ENCODE measurements around the gene NEK9.

Gene NEK9

GRCh38 chr14:75107186-75107585, 19.7 kb downstream of the NEK9 start:
- TF ChIP-seq, protein P1, sequence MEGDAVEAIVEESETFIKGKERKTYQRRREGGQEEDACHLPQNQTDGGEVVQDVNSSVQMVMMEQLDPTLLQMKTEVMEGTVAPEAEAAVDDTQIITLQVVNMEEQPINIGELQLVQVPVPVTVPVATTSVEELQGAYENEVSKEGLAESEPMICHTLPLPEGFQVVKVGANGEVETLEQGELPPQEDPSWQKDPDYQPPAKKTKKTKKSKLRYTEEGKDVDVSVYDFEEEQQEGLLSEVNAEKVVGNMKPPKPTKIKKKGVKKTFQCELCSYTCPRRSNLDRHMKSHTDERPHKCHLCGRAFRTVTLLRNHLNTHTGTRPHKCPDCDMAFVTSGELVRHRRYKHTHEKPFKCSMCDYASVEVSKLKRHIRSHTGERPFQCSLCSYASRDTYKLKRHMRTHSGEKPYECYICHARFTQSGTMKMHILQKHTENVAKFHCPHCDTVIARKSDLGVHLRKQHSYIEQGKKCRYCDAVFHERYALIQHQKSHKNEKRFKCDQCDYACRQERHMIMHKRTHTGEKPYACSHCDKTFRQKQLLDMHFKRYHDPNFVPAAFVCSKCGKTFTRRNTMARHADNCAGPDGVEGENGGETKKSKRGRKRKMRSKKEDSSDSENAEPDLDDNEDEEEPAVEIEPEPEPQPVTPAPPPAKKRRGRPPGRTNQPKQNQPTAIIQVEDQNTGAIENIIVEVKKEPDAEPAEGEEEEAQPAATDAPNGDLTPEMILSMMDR (conservative IDR thresholded peaks at IDR 0.05; ENCODE audit: low read depth, low read length) = no peak
- H3K79me2 ChIP-seq (ENCODE audit: insufficient read depth, low read depth) = no peaks in the 10 kb centered on the region
- H3K4me2 ChIP-seq = no peak overlapping the region
- H3K9ac ChIP-seq = no peak overlapping the region
- H2AFZ ChIP-seq (ENCODE audit: low read depth) = no peak overlapping the region
- H3K4me1 ChIP-seq (ENCODE audit: low read depth, poor library complexity, severe bottlenecking) = no peaks in the 10 kb centered on the region
- no peaks in the 10 kb centered on the region for H3K27me3 ChIP-seq (ENCODE audit: insufficient read depth, low read depth)
- no peaks in the 10 kb centered on the region for H3K36me3 ChIP-seq (ENCODE audit: insufficient read depth)
- H3K4me3 ChIP-seq (IDR thresholded peaks at IDR 0.05; ENCODE audit: insufficient read depth, low read depth, low read length) = no peak overlapping the region
- no peak overlapping the region for H3K27ac ChIP-seq
- no peaks in the 10 kb centered on the region for H4K20me1 ChIP-seq (ENCODE audit: insufficient read depth)

DNA sequence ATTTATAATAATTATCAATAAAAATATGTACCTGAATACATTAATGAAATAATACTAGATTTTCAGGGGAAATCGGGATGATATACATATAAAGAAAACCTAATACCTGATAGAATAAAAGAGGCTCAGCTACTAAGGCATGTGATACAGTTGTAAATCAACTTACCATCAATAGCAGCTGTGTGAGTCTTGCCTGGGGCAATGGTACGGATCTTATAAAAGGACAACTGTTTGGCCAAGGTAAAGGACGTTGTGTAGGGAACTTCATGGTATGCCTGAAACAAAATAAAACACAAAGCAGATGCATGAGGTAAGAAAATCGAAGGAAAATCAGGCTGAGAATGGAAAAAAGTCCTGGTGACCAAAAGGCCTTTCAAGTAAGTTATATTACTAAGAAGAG, 25.4 kb downstream of the NEK9 start:
- H2AFZ ChIP-seq (ENCODE audit: low read depth) = no peak overlapping the region

GRCh38 chr14:75098682-75099081, 28.2 kb downstream of the NEK9 start:
- H3K36me3 ChIP-seq (ENCODE audit: insufficient read depth) = no peaks in the 10 kb centered on the region
- TF ChIP-seq, protein P1 (conservative IDR thresholded peaks at IDR 0.05; ENCODE audit: low read depth, low read length) = no peak

More for the DNA sequence above, 25.4 kb downstream of the NEK9 start:
- Histone ChIP-seq H3K9ac (no peak overlapping the region), H4K20me1 (ENCODE audit: insufficient read depth) (no peaks in the 10 kb centered on the region), H3K4me3 (IDR thresholded peaks at IDR 0.05; ENCODE audit: insufficient read depth, low read depth, low read length) (no peak overlapping the region), H3K36me3 (ENCODE audit: insufficient read depth) (no peaks in the 10 kb centered on the region), H3K79me2 (ENCODE audit: insufficient read depth, low read depth) (no peaks in the 10 kb centered on the region), H3K4me1 (ENCODE audit: low read depth, poor library complexity, severe bottlenecking) (no peaks in the 10 kb centered on the region), H3K27ac (no peak overlapping the region), H3K4me2 (no peak overlapping the region), H3K27me3 (ENCODE audit: insufficient read depth, low read depth) (no peaks in the 10 kb centered on the region)
- TF ChIP-seq, protein P1 (conservative IDR thresholded peaks at IDR 0.05; ENCODE audit: low read depth, low read length) = no peak

DNA sequence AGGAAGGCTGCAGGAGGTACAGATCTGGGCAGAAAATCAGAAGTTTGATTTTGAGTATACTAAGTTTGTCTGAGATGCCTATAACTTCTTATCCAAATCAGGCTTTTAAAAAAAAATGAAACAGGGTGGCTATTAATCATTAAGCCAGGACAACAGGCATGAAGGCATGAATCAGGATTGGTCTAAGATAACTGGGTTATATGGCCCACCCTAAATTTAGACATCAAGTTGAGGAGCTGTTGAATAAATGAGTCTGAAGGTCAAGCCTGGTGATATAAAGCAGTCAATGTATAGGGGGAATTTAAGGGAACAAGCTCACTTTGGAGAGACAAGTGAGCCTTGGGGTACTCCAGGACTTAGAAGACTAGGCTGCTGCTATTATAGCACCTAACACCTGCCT, 28.6 kb downstream of the NEK9 start:
- no peaks in the 10 kb centered on the region for H3K79me2 ChIP-seq (ENCODE audit: insufficient read depth, low read depth)
- no peaks in the 10 kb centered on the region for H3K4me1 ChIP-seq (ENCODE audit: low read depth, poor library complexity, severe bottlenecking)
- no peaks in the 10 kb centered on the region for H3K27me3 ChIP-seq (ENCODE audit: insufficient read depth, low read depth)
- no peak overlapping the region for H2AFZ ChIP-seq (ENCODE audit: low read depth)
- no peaks in the 10 kb centered on the region for H4K20me1 ChIP-seq (ENCODE audit: insufficient read depth)
- no peaks in the 10 kb centered on the region for H3K36me3 ChIP-seq (ENCODE audit: insufficient read depth)
- no peak overlapping the region for H3K27ac ChIP-seq
- no peak overlapping the region for H3K9ac ChIP-seq
- H3K4me3 ChIP-seq (IDR thresholded peaks at IDR 0.05; ENCODE audit: insufficient read depth, low read depth, low read length) = no peak overlapping the region
- TF ChIP-seq, protein P1 (conservative IDR thresholded peaks at IDR 0.05; ENCODE audit: low read depth, low read length) = no peak
- no peak overlapping the region for H3K4me2 ChIP-seq

More at GRCh38 chr14:75098682-75099081, 28.2 kb downstream of the NEK9 start:
- no peak overlapping the region for H3K4me2 ChIP-seq
- H3K4me3 ChIP-seq (IDR thresholded peaks at IDR 0.05; ENCODE audit: insufficient read depth, low read depth, low read length) = no peak overlapping the region
- no peaks in the 10 kb centered on the region for H3K27me3 ChIP-seq (ENCODE audit: insufficient read depth, low read depth)
- no peaks in the 10 kb centered on the region for H3K4me1 ChIP-seq (ENCODE audit: low read depth, poor library complexity, severe bottlenecking)
- no peak overlapping the region for H2AFZ ChIP-seq (ENCODE audit: low read depth)
- no peak overlapping the region for H3K27ac ChIP-seq
- no peaks in the 10 kb centered on the region for H3K79me2 ChIP-seq (ENCODE audit: insufficient read depth, low read depth)
- no peaks in the 10 kb centered on the region for H4K20me1 ChIP-seq (ENCODE audit: insufficient read depth)
- no peak overlapping the region for H3K9ac ChIP-seq

All from KMS-11 (cell line).